Kidney epithelial cell (primary cell): ENCODE measurements around the gene ERBB2. TPM values are rescaled to one million over a fixed set of nuclear protein-coding genes. Genes with fewer than 3 reads are reported as not detected.
"Not testable (repeated sequence)": the region's sequence is repeated elsewhere in the genome, so short reads cannot be mapped to it uniquely, and the experiment has no call there.

ENCODE experiments used
- DNase-seq: peaks from one replicate; pipeline ENCODE4 v3.0.0-alpha.2; 2010; ENCODE audit warnings: low read depth
- H3K27me3 ChIP-seq: 2 replicates; pipeline ENCODE4 v1.6.0; 2011; ENCODE audit warnings: low read length; ENCODE audit not compliant: control insufficient read depth, insufficient read depth
- H3K36me3 ChIP-seq: 2 replicates; pipeline ENCODE4 v1.5.1; 2011; ENCODE audit warnings: low read length; ENCODE audit not compliant: control insufficient read depth, insufficient read depth
- H3K4me3 ChIP-seq: 2 replicates; pipeline ENCODE4 v1.5.1; 2011; ENCODE audit warnings: low read depth, mild to moderate bottlenecking, control low read depth, low read length
- CTCF ChIP-seq: IDR thresholded peaks from 2 replicates; pipeline ENCODE4 v1.5.1; 2011; ENCODE audit warnings: mild to moderate bottlenecking, moderate library complexity, low read length, control low read depth, inconsistent platforms; ENCODE audit not compliant: insufficient read depth, poor library complexity, severe bottlenecking
- total RNA-seq: library from RNA; depleted of rRNA; stranded (reverse); fragments of >200 nt; gene quantifications from 2 replicates; pipeline ENCODE4 v1.2.3, GENCODE V29; 2015

ERBB2 gene
- total RNA-seq, 1 donor from 2014 or later = 44.1 TPM

GRCh38 chr17:39709998-39710964 is 10.4 kb downstream of the ERBB2 start:
- DNase-seq = no peak
- H3K27me3 ChIP-seq = no peaks in the 10 kb centered on the region
- H3K4me3 ChIP-seq = no peak overlapping the region
- peaks cover 7% of the 10 kb centered on the region for H3K36me3 ChIP-seq
- TF ChIP-seq CTCF = no peak

GRCh38 chr17:39711071-39711470 is 11.2 kb downstream of the ERBB2 start:
- H3K27me3 ChIP-seq, DNase-seq, H3K36me3 ChIP-seq, H3K4me3 ChIP-seq: not testable (repeated sequence)

GRCh38 chr17:39711851-39712250 is 12.0 kb downstream of the ERBB2 start:
- TF ChIP-seq CTCF = no peak
- H3K4me3 ChIP-seq = no peak overlapping the region
- peaks cover 7% of the 10 kb centered on the region for H3K36me3 ChIP-seq
- no peaks in the 10 kb centered on the region for H3K27me3 ChIP-seq
- DNase-seq = no peak

- Histone ChIP-seq H3K4me3 (no peak overlapping the region), H3K27me3 (no peaks in the 10 kb centered on the region), H3K36me3 (peaks cover 5% of the 10 kb centered on the region)
- DNase-seq = no peak
- TF ChIP-seq CTCF = no peak
These were observed 14.4 kb downstream of the ERBB2 start for GRCh38 chr17:39714234-39714633.

GRCh38 chr17:39715375-39716072 is 15.7 kb downstream of the ERBB2 start:
- H3K27me3 ChIP-seq = no peaks in the 10 kb centered on the region
- H3K4me3 ChIP-seq = no peak overlapping the region
- peaks cover 4% of the 10 kb centered on the region for H3K36me3 ChIP-seq
- no peak for DNase-seq
- TF ChIP-seq CTCF = no peak

GRCh38 chr17:39716073-39716818 is 16.4 kb downstream of the ERBB2 start:
- DNase-seq = no peak
- no peak overlapping the region for H3K4me3 ChIP-seq
- TF ChIP-seq CTCF = no peak
- peaks cover 3% of the 10 kb centered on the region for H3K36me3 ChIP-seq
- H3K27me3 ChIP-seq = no peaks in the 10 kb centered on the region
